Measurements from ENCODE around the gene PPP1R3D. TPM values are rescaled to one million over a fixed set of nuclear protein-coding genes. Genes with fewer than 3 reads are reported as not detected.

Gene PPP1R3D
- total RNA-seq, 1 experiment from 2014 or later: 3.1 TPM

DNA sequence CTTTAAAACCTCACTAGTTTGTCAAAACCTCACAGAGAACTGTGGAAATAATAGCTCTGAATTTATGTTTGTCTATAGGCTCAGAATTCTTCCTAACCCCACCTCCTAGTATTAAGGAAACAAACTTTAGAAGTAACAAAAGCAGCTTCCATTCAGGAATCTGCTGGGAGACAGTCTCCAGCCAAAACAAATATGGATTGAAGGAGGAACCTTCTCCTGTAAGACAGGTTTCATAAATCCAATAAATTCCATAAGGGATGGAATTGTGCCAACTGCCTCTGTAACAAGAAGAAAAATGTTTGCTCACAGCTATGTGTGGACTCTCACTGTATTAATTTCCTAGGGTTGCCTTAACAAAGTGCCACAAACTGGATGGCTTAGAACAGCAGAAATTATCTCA, 14.2 kb downstream of the PPP1R3D start:
- H3K9me3 Mint-ChIP-seq: no peaks in the 10 kb centered on the region
- H3K14ac ChIP-seq (ENCODE audit: insufficient read depth, low read length): no peak overlapping the region
- H4K8ac ChIP-seq (replicated peaks; ENCODE audit: insufficient read length, low read depth, low read length): no peak overlapping the region
- no peak overlapping the region for H3K4me2 ChIP-seq (ENCODE audit: insufficient read depth, insufficient read length, low read length)
- no peak overlapping the region for H2AK5ac ChIP-seq (ENCODE audit: insufficient read length, low read length)
- H4K5ac ChIP-seq (ENCODE audit: insufficient read length, low read depth, low read length): no peak overlapping the region
- no peak overlapping the region for H2BK120ac ChIP-seq (ENCODE audit: low read depth, low read length, poor library complexity, severe bottlenecking)
- no peak overlapping the region for H3K23ac ChIP-seq (ENCODE audit: insufficient read length, low read depth, low read length)
- H2BK20ac ChIP-seq (ENCODE audit: low read depth, low read length, poor library complexity, severe bottlenecking): no peak overlapping the region
- H3K4me3 Mint-ChIP-seq: no peak overlapping the region
- no peak overlapping the region for H2AFZ ChIP-seq (ENCODE audit: low read length)
- no peaks in the 10 kb centered on the region for H3K36me3 Mint-ChIP-seq (ENCODE audit: insufficient read depth in 1 of 3, low read depth in 3 of 3)
- DNase-seq: no peak
- H3K27me3 ChIP-seq (ENCODE audit: insufficient read depth, low read length): no peaks in the 10 kb centered on the region
- no peaks in the 10 kb centered on the region for H3K79me1 ChIP-seq (ENCODE audit: insufficient read depth, low read depth, low read length, poor library complexity, severe bottlenecking)
- no peak overlapping the region for H3K56ac ChIP-seq (ENCODE audit: insufficient read length, low read depth, low read length)
- H3K4me1 ChIP-seq (ENCODE audit: insufficient read depth, low read length): no peaks in the 10 kb centered on the region
- no peak overlapping the region for H3K18ac ChIP-seq (ENCODE audit: insufficient read length, low read depth, low read length)
- H3T11ph ChIP-seq (ENCODE audit: low read length): no peak overlapping the region
- no peaks in the 10 kb centered on the region for H3K79me2 ChIP-seq (ENCODE audit: insufficient read depth, low read length)
- no peaks in the 10 kb centered on the region for H4K20me1 ChIP-seq (ENCODE audit: control insufficient read depth, insufficient read depth, insufficient read length)
- H2BK5ac ChIP-seq (ENCODE audit: insufficient read length, low read length): no peak overlapping the region
- H3K9ac ChIP-seq (ENCODE audit: extremely low read depth, insufficient read length, low read length): no peak overlapping the region
- no peak overlapping the region for H4K91ac ChIP-seq (ENCODE audit: insufficient read length, low read depth, low read length)
- H2BK15ac ChIP-seq (ENCODE audit: low read depth, low read length): no peak overlapping the region
- H3K4ac ChIP-seq (ENCODE audit: low read depth, low read length): no peak overlapping the region
- H3K27ac Mint-ChIP-seq: no peak overlapping the region
- peaks cover 0 to 7% of the 10 kb centered on the region in 2 experiments; a peak in 2 of 4 replicates for H3K4me1 Mint-ChIP-seq
- H3K23me2 ChIP-seq (ENCODE audit: insufficient read length, low read depth, low read length, poor library complexity, severe bottlenecking): no peaks in the 10 kb centered on the region
- TF ChIP-seq, protein P1, sequence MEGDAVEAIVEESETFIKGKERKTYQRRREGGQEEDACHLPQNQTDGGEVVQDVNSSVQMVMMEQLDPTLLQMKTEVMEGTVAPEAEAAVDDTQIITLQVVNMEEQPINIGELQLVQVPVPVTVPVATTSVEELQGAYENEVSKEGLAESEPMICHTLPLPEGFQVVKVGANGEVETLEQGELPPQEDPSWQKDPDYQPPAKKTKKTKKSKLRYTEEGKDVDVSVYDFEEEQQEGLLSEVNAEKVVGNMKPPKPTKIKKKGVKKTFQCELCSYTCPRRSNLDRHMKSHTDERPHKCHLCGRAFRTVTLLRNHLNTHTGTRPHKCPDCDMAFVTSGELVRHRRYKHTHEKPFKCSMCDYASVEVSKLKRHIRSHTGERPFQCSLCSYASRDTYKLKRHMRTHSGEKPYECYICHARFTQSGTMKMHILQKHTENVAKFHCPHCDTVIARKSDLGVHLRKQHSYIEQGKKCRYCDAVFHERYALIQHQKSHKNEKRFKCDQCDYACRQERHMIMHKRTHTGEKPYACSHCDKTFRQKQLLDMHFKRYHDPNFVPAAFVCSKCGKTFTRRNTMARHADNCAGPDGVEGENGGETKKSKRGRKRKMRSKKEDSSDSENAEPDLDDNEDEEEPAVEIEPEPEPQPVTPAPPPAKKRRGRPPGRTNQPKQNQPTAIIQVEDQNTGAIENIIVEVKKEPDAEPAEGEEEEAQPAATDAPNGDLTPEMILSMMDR (conservative IDR thresholded peaks at IDR 0.05): no peak
- H2BK12ac ChIP-seq (ENCODE audit: insufficient read length, low read depth, low read length): no peak overlapping the region
- no peaks in the 10 kb centered on the region for H3K9me3 ChIP-seq (ENCODE audit: control insufficient read depth, low read depth, low read length)
- H3K27me3 Mint-ChIP-seq (ENCODE audit: low read depth): peaks cover 2% of the 10 kb centered on the region
- no peak overlapping the region for H3K27ac ChIP-seq (ENCODE audit: insufficient read length, low read depth, low read length)

Measured in H9 (cell line).